Gastrocnemius medialis (tissue), 4 donors: ENCODE data around the gene GPRIN2. TPM values are rescaled to one million over a fixed set of nuclear protein-coding genes. Genes with fewer than 3 reads are reported as not detected.

ENCODE experiments used
- total RNA-seq, 4 donors: library from RNA; depleted of rRNA; stranded (reverse); fragments of >200 nt; gene quantifications; one replicate each; pipeline versions ENCODE4 v1.1.0 to v1.2.3, GENCODE V29; 2016

The GPRIN2 gene
- total RNA-seq, 4 donors from 2014 or later = not detected

Other genes with a start within 250 kb of the GPRIN2 start
- not detected for gene ANXA8L1, start 180.9 kb downstream of the GPRIN2 start, total RNA-seq
- gene NPY4R, start 90.7 kb downstream of the GPRIN2 start, total RNA-seq = not detected
- gene SYT15, start 22.5 kb upstream of the GPRIN2 start, total RNA-seq = 1 to 10 TPM in 1 of 4 donors, under 1 TPM in 3; 0.36 to 1.0 (median 0.69) TPM